ENCODE data around the gene NOL11. TPM values are rescaled to one million over a fixed set of nuclear protein-coding genes. Genes with fewer than 3 reads are reported as not detected.

Gene NOL11
- total RNA-seq, 4 donors from 2014 or later = 31.8 to 68.7 (median 43.4) TPM

GRCh38 chr17:67685351-67685750 lies 32.4 kb upstream of the NOL11 start:
- no peak for TF ChIP-seq POLR2A (IDR thresholded peaks at IDR 0.05)
- no peak for TF ChIP-seq CTCF (IDR thresholded peaks at IDR 0.05)
- H3K9me3 ChIP-seq = no peaks in the 10 kb centered on the region
- H3K4me1 ChIP-seq = no peaks in the 10 kb centered on the region
- DNase-seq = no peak
- H3K36me3 ChIP-seq = no peaks in the 10 kb centered on the region
- H3K27me3 ChIP-seq = no peaks in the 10 kb centered on the region
- H3K4me3 ChIP-seq = no peak overlapping the region
- H3K27ac ChIP-seq = no peak overlapping the region
- intact Hi-C loops (cut with DNase I; ENCODE audit: low total_unique reads) = loop anchor here (5.0 kb wide), 1 partner anchor 308 kb away; the partner anchor contains the start of gene PITPNC1

DNA sequence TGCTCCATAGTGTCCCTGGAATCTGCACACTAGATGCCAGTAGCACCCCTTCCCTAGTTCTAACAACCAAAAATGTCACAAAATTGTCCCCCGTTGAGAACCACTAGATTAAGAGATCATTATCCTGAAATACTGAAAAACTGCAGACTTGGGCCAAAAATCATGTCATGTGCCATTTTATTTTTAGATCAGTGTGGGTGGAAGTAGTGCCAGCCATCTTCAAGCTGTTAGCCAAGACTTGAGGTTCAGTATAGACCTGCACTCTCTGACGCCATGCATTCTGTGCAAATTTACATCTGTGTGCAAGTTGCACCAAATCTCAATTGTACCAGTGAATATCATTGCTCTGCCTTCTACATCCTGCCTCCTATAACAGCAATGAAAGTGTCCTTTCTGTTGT lies 31.5 kb upstream of the NOL11 start:
- Histone ChIP-seq H3K4me3 (no peak overlapping the region), H3K27me3 (no peaks in the 10 kb centered on the region), H3K4me1 (no peaks in the 10 kb centered on the region), H3K9me3 (no peaks in the 10 kb centered on the region), H3K27ac (no peak overlapping the region), H3K36me3 (no peaks in the 10 kb centered on the region)
- no peak for TF ChIP-seq CTCF (IDR thresholded peaks at IDR 0.05)
- no peak for TF ChIP-seq POLR2A (IDR thresholded peaks at IDR 0.05)
- intact Hi-C loops (cut with DNase I; ENCODE audit: low total_unique reads) = loop anchor here (5.0 kb wide), 1 partner anchor 309 kb away; the partner anchor contains the start of gene PITPNC1
- no peak for DNase-seq

- no peaks in the 10 kb centered on the region for H3K9me3 ChIP-seq
- H3K27me3 ChIP-seq = no peaks in the 10 kb centered on the region
- H3K36me3 ChIP-seq = no peaks in the 10 kb centered on the region
- no peaks in the 10 kb centered on the region for H3K4me1 ChIP-seq
- no peak overlapping the region for H3K4me3 ChIP-seq
- DNase-seq = no peak
- intact Hi-C loops (cut with DNase I; ENCODE audit: low total_unique reads) = loop anchor here (5.0 kb wide), 1 partner anchor 310 kb away; the partner anchor contains the start of gene PITPNC1
- H3K27ac ChIP-seq = no peak overlapping the region
- TF ChIP-seq CTCF (IDR thresholded peaks at IDR 0.05) = no peak
- no peak for TF ChIP-seq POLR2A (IDR thresholded peaks at IDR 0.05)
Measured at GRCh38 chr17:67687511-67687910, 30.2 kb upstream of the NOL11 start.

DNA sequence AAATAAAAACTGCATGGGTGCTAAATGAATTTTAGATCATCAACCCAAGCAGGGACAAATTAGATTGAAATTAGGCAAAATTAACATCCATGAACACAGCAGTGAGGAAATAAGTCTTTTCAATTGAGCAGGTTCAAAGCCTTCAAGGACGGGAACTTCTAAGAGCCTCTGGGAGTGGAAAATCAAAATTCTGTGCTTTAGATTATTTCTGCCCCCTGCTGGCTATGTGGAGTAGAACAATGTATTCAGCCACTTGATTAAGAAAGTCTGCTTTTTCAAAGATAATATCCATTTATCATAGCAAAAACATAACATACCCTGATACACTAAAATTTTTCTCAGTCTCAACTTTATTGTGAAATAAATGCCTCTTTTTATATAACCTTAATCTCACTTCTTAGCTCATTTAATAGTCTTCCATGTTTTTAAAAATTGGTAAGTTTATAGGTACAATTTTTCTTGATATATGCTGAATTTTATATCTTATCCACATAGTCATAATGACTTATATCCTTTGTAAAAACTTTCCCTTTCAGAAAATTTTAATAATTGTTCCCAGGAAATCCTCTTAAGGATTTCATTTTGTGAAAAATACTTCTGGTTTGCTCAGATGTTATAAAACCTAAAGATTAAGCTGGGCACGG lies 28.1 kb upstream of the NOL11 start:
- H3K9me3 ChIP-seq = no peaks in the 10 kb centered on the region
- intact Hi-C loops (cut with DNase I; ENCODE audit: low total_unique reads) = loop anchor here (5.0 kb wide), 1 partner anchor 312 kb away; the partner anchor contains the start of gene PITPNC1
- H3K27me3 ChIP-seq = no peaks in the 10 kb centered on the region
- H3K27ac ChIP-seq = no peak overlapping the region
- no peak overlapping the region for H3K4me3 ChIP-seq
- no peaks in the 10 kb centered on the region for H3K4me1 ChIP-seq
- DNase-seq = peak; percentile 18 to 54
- TF ChIP-seq CTCF (IDR thresholded peaks at IDR 0.05) (peak; percentile 63 to 83 (median 78)), POLR2A (IDR thresholded peaks at IDR 0.05) (no peak)
- H3K36me3 ChIP-seq = no peaks in the 10 kb centered on the region

DNA sequence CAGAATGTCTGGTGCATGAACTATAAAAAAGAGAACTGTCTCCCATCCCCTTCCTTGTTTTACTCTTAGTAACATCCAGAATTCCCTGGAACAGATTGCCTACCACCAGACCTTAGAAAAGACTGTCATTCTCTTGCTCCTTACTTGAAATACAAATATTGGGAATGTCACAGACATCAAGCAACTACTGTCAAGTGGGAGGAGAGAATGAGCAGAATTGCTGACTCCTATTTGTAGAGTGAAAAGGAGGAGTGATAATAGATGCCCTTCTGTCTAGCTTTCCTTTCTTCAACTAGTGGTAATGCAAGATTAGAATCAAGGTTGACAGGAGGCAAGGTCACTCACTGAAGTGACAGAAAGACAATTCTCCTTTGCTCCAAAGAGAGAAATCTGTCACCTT lies 23.9 kb upstream of the NOL11 start:
- DNase-seq = no peak
- H3K36me3 ChIP-seq = no peaks in the 10 kb centered on the region
- no peak overlapping the region for H3K27ac ChIP-seq
- H3K4me1 ChIP-seq = no peaks in the 10 kb centered on the region
- intact Hi-C loops (cut with DNase I; ENCODE audit: low total_unique reads) = no loop called here
- H3K4me3 ChIP-seq = no peak overlapping the region
- no peaks in the 10 kb centered on the region for H3K9me3 ChIP-seq
- TF ChIP-seq POLR2A (IDR thresholded peaks at IDR 0.05) = no peak
- no peak for TF ChIP-seq CTCF (IDR thresholded peaks at IDR 0.05)
- H3K27me3 ChIP-seq = no peaks in the 10 kb centered on the region
